Neural cell (in vitro differentiated cells): ENCODE measurements around the gene MDM1.

Experiments
- CTCF ChIP-seq: fragments of 450-650 bp; IDR thresholded peaks from 2 replicates; pipeline ENCODE4 v1.5.1; 2014; ENCODE audit warnings: antibody characterized with exemption, mild to moderate bottlenecking, moderate library complexity; ENCODE audit not compliant: poor library complexity, severe bottlenecking
- EP300 ChIP-seq: fragments of 450-650 bp; conservative IDR thresholded peaks from 2 replicates; pipeline ENCODE4 v1.6.1; 2014; ENCODE audit warnings: antibody characterized with exemption, mild to moderate bottlenecking, moderate library complexity; ENCODE audit not compliant: poor library complexity, severe bottlenecking
- EZH2 ChIP-seq: fragments of 200-600, 300-800 bp; shearing (Covaris generic), sonication (generic); IDR thresholded peaks from 2 replicates; pipeline ENCODE4 v1.6.1; 2014; ENCODE audit warnings: antibody characterized with exemption, low read length, borderline replicate concordance, mild to moderate bottlenecking; ENCODE audit not compliant: insufficient read depth, poor library complexity, severe bottlenecking
- MXI1 ChIP-seq: fragments of 450-650 bp; conservative IDR thresholded peaks from 2 replicates; pipeline ENCODE4 v1.6.1; 2014; ENCODE audit warnings: antibody characterized with exemption, mild to moderate bottlenecking; ENCODE audit not compliant: poor library complexity, severe bottlenecking
- POLR2AphosphoS5 ChIP-seq: IDR thresholded peaks from 2 replicates; pipeline ENCODE4 v1.6.1; 2012
- RAD21 ChIP-seq: fragments of 450-650 bp; conservative IDR thresholded peaks from 2 replicates; pipeline ENCODE4 v1.6.1; 2014; ENCODE audit warnings: antibody characterized with exemption, mild to moderate bottlenecking, moderate library complexity
- SMC3 ChIP-seq: fragments of 450-650 bp; conservative IDR thresholded peaks from 2 replicates; pipeline ENCODE4 v1.6.1; 2014; ENCODE audit warnings: antibody characterized with exemption, mild to moderate bottlenecking, moderate library complexity; ENCODE audit not compliant: poor library complexity
- TAF1 ChIP-seq: IDR thresholded peaks from 2 replicates; pipeline ENCODE4 v1.6.1; 2012; ENCODE audit warnings: low read depth
- TF ChIP-seq, protein P1 (sequence below): IDR thresholded peaks from 2 replicates; pipeline ENCODE4 v1.6.1; 2012; ENCODE audit warnings: borderline replicate concordance

GRCh38 chr12:68356060-68356695 lies 24.0 kb upstream of the MDM1 start:
- TF ChIP-seq CTCF = peak; percentile 69
- peak; percentile 69 for TF ChIP-seq EP300
- no peak for TF ChIP-seq EZH2
- peak; percentile 34 for TF ChIP-seq POLR2AphosphoS5
- peak; percentile 43 for TF ChIP-seq SMC3
- TF ChIP-seq RAD21 = peak; percentile 53
- TF ChIP-seq TAF1 = no peak
- TF ChIP-seq, protein P1, sequence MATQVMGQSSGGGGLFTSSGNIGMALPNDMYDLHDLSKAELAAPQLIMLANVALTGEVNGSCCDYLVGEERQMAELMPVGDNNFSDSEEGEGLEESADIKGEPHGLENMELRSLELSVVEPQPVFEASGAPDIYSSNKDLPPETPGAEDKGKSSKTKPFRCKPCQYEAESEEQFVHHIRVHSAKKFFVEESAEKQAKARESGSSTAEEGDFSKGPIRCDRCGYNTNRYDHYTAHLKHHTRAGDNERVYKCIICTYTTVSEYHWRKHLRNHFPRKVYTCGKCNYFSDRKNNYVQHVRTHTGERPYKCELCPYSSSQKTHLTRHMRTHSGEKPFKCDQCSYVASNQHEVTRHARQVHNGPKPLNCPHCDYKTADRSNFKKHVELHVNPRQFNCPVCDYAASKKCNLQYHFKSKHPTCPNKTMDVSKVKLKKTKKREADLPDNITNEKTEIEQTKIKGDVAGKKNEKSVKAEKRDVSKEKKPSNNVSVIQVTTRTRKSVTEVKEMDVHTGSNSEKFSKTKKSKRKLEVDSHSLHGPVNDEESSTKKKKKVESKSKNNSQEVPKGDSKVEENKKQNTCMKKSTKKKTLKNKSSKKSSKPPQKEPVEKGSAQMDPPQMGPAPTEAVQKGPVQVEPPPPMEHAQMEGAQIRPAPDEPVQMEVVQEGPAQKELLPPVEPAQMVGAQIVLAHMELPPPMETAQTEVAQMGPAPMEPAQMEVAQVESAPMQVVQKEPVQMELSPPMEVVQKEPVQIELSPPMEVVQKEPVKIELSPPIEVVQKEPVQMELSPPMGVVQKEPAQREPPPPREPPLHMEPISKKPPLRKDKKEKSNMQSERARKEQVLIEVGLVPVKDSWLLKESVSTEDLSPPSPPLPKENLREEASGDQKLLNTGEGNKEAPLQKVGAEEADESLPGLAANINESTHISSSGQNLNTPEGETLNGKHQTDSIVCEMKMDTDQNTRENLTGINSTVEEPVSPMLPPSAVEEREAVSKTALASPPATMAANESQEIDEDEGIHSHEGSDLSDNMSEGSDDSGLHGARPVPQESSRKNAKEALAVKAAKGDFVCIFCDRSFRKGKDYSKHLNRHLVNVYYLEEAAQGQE = peak; percentile 21
- TF ChIP-seq MXI1 = no peak
